Measurements from ENCODE around the gene GP9.
A peak's percentile ranks its signal among the peaks of the same experiment; 100 is the strongest.

GP9 gene

GRCh38 chr3:129019266-129019665 is 41.3 kb upstream of the GP9 start:
- no peaks in the 10 kb centered on the region for H3K4me1 ChIP-seq
- DNase-seq = no peak
- H3K36me3 ChIP-seq = no peaks in the 10 kb centered on the region
- TF ChIP-seq, protein P1, sequence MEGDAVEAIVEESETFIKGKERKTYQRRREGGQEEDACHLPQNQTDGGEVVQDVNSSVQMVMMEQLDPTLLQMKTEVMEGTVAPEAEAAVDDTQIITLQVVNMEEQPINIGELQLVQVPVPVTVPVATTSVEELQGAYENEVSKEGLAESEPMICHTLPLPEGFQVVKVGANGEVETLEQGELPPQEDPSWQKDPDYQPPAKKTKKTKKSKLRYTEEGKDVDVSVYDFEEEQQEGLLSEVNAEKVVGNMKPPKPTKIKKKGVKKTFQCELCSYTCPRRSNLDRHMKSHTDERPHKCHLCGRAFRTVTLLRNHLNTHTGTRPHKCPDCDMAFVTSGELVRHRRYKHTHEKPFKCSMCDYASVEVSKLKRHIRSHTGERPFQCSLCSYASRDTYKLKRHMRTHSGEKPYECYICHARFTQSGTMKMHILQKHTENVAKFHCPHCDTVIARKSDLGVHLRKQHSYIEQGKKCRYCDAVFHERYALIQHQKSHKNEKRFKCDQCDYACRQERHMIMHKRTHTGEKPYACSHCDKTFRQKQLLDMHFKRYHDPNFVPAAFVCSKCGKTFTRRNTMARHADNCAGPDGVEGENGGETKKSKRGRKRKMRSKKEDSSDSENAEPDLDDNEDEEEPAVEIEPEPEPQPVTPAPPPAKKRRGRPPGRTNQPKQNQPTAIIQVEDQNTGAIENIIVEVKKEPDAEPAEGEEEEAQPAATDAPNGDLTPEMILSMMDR (IDR thresholded peaks at IDR 0.05) = no peak
- intact Hi-C loops (cut with DNase I; ENCODE audit: low total_unique reads) = no loop called here
- H3K9me3 ChIP-seq = no peaks in the 10 kb centered on the region
- peaks cover 0 to 17% of the 10 kb centered on the region in 2 donors for H3K27me3 ChIP-seq
- no peak overlapping the region for H3K27ac ChIP-seq
- H3K4me3 ChIP-seq = no peak overlapping the region

- no peak overlapping the region for H3K4me3 ChIP-seq
- H3K27ac ChIP-seq = no peak overlapping the region
- H3K9me3 ChIP-seq = no peaks in the 10 kb centered on the region
- intact Hi-C loops (cut with DNase I; ENCODE audit: low total_unique reads) = no loop called here
- peak in 1 of 2 donors; percentile 35 for DNase-seq
- no peaks in the 10 kb centered on the region for H3K36me3 ChIP-seq
- H3K27me3 ChIP-seq = peaks cover 0 to 17% of the 10 kb centered on the region in 2 donors
- TF ChIP-seq, protein P1 (IDR thresholded peaks at IDR 0.05) = no peak
- no peaks in the 10 kb centered on the region for H3K4me1 ChIP-seq
These were observed 39.9 kb upstream of the GP9 start for GRCh38 chr3:129020691-129021090.

GRCh38 chr3:129021140-129021551 is 39.4 kb upstream of the GP9 start:
- Histone ChIP-seq H3K9me3 (no peaks in the 10 kb centered on the region), H3K4me1 (peaks cover 0 to under 1% (median 0%) of the 10 kb centered on the region in 4 donors), H3K27ac (no peak overlapping the region), H3K4me3 (no peak overlapping the region), H3K27me3 (peaks cover 0 to 17% of the 10 kb centered on the region in 2 donors), H3K36me3 (no peaks in the 10 kb centered on the region)
- intact Hi-C loops (cut with DNase I; ENCODE audit: low total_unique reads) = no loop called here
- TF ChIP-seq, protein P1 (IDR thresholded peaks at IDR 0.05) = no peak
- peak in 1 of 2 donors; percentile 3 for DNase-seq

DNA sequence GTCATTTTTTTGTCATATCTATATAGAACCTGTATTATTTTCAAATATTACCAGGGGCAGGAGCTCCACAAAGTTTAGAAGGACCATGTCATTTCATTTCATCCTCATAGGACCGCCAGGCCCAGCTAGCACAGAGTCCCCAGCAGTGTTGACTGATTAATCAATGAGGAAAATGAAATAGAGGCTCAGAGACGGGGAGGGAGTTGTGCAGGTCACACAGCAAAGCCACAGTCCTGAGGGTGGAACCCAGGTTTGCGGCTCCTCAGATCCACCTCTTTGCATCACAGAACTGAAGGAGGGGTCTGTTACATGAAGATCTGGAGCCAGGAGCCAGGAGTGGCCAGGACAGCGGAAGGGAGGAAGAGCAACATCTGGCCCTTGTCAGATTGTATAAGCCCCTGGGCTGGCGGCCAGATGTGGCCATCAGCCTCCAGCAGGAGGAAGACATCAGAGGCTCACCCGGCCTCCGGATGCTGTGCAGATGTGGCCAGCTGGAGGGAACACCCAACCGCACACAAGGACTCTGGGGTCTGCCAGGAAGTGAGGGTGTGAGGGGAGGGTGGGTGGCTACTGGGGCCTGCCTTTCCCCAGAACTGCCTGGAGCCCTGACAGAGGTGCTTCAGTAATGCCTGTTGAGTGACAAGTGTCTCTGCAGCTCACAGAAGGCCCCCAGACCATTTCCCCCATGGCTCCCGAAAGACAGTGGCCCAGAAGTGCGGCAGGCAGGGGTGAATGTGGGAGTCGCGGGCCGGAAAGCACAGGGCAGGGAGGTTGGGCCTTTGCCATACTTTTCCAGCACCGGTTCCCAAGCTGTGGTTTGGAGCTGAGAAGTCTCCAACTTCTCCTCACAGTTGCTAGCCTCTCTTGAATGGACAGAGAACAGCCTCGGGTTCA is 38.2 kb upstream of the GP9 start:
- peak in 1 of 2 donors; percentile 53 for DNase-seq
- H3K27me3 ChIP-seq = peaks cover 0 to 17% of the 10 kb centered on the region in 2 donors
- TF ChIP-seq, protein P1 (IDR thresholded peaks at IDR 0.05) = no peak
- peaks cover 0 to 10% (median 8%) of the 10 kb centered on the region in 4 donors for H3K4me1 ChIP-seq
- intact Hi-C loops (cut with DNase I; ENCODE audit: low total_unique reads) = no loop called here
- no peak overlapping the region for H3K4me3 ChIP-seq
- H3K9me3 ChIP-seq = no peaks in the 10 kb centered on the region
- no peak overlapping the region for H3K27ac ChIP-seq
- H3K36me3 ChIP-seq = no peaks in the 10 kb centered on the region

GRCh38 chr3:129023008-129023358 is 37.6 kb upstream of the GP9 start:
- TF ChIP-seq, protein P1 (IDR thresholded peaks at IDR 0.05) = no peak
- peaks cover 0 to 15% of the 10 kb centered on the region in 2 donors for H3K27me3 ChIP-seq
- H3K36me3 ChIP-seq = no peaks in the 10 kb centered on the region
- DNase-seq = peak in 1 of 2 donors; percentile 4
- no peaks in the 10 kb centered on the region for H3K9me3 ChIP-seq
- no peak overlapping the region for H3K4me3 ChIP-seq
- intact Hi-C loops (cut with DNase I; ENCODE audit: low total_unique reads) = no loop called here
- H3K4me1 ChIP-seq = peaks cover 0 to 13% (median 10%) of the 10 kb centered on the region in 4 donors
- H3K27ac ChIP-seq = no peak overlapping the region

Data from tibial artery (tissue), 4 donors.